H1 (cell line): ENCODE data around the gene RNU1-4. TPM values are rescaled to one million over a fixed set of nuclear protein-coding genes. Genes with fewer than 3 reads are reported as not detected.
"Not testable (repeated sequence)": the region's sequence is repeated elsewhere in the genome, so short reads cannot be mapped to it uniquely, and the experiment has no call there.

Source experiments
- CTCF ChIA-PET: fragments of 300-600 bp; sonication (Branson Sonifier 250); formaldehyde crosslinking; loops from one replicate; lab custom pipeline; 2021; ENCODE audit not compliant: partially characterized antibody; lab: Charles Lee
- POLR2A ChIA-PET: fragments of 300-600 bp; sonication (Branson Sonifier 250); formaldehyde crosslinking; loops from one replicate; lab custom pipeline; 2021; ENCODE audit warnings: inconsistent platforms; ENCODE audit not compliant: partially characterized antibody; lab: Charles Lee
- DNase-seq, 2 experiments: peaks; one replicate each; pipeline versions ENCODE4 v3.0.0 to v3.0.0-alpha.2; 2010 to 2022; ENCODE audit warnings: low spot score in 2 of 2, low read depth in 1 of 2, mixed read lengths in 1 of 2
- FAIRE-seq: peaks from 2 replicates; lab custom pipeline; 2011; peaks lifted over from hg19 to GRCh38; lab: Jason Lieb, UNC
- H2AFZ ChIP-seq: 2 replicates; pipeline ENCODE4 v1.8.1; 2012; ENCODE audit warnings: low read length, inconsistent platforms
- H2AK5ac ChIP-seq: 2 replicates; pipeline ENCODE4 v1.6.1; 2013; ENCODE audit warnings: low read depth, low read length
- H2BK120ac ChIP-seq: replicated peaks from 2 replicates; pipeline ENCODE3; 2013; ENCODE audit warnings: low read depth, low read length, inconsistent platforms
- H2BK12ac ChIP-seq: 2 replicates; pipeline ENCODE4 v1.6.1; 2013; ENCODE audit warnings: low read depth, low read length
- H2BK15ac ChIP-seq: 2 replicates; pipeline ENCODE4 v1.6.1; 2013; ENCODE audit warnings: low read length
- H2BK20ac ChIP-seq: 2 replicates; pipeline ENCODE4 v1.6.1; 2013; ENCODE audit warnings: low read length
- H2BK5ac ChIP-seq: 2 replicates; pipeline ENCODE4 v1.6.1; 2013; ENCODE audit warnings: low read depth, low read length
- H3K14ac ChIP-seq: 2 replicates; pipeline ENCODE4 v1.6.1; 2013; ENCODE audit warnings: inconsistent platforms; ENCODE audit not compliant: insufficient read length
- H3K18ac ChIP-seq: 2 replicates; pipeline ENCODE4 v1.6.1; 2013; ENCODE audit warnings: low read length; ENCODE audit errors: extremely low read depth
- H3K23ac ChIP-seq: 2 replicates; pipeline ENCODE4 v1.6.1; 2013; ENCODE audit warnings: inconsistent platforms; ENCODE audit not compliant: insufficient read length
- H3K23me2 ChIP-seq: 2 replicates; pipeline ENCODE4 v1.6.1; 2013; ENCODE audit warnings: low read depth, low read length
- H3K27ac ChIP-seq: 2 replicates; pipeline ENCODE4 v1.6.1; 2011; ENCODE audit warnings: low read depth, low read length, inconsistent platforms
- H3K27me3 ChIP-seq, 4 experiments: replicated peaks in 1 of 4; 1 replicate in 1 of 4; 2 replicates in 3 of 4; pipeline versions ENCODE4 v1.6.1 to v1.8.1; 2011 to 2013; ENCODE audit warnings: low read length in 3 of 4, mild to moderate bottlenecking in 3 of 4, inconsistent platforms in 2 of 4, mixed read lengths in 2 of 4, moderate library complexity in 1 of 4; ENCODE audit not compliant: control insufficient read depth in 3 of 4, insufficient read depth in 3 of 4; ENCODE audit errors: extremely low read depth in 1 of 4
- H3K36me3 ChIP-seq, 4 experiments: 2 replicates each; pipeline versions ENCODE4 v1.6.1 to v1.8.1; 2011 to 2013; ENCODE audit warnings: mild to moderate bottlenecking in 4 of 4, low read length in 3 of 4, moderate library complexity in 2 of 4, control low read depth in 1 of 4, inconsistent platforms in 1 of 4; ENCODE audit not compliant: insufficient read depth in 4 of 4, control insufficient read depth in 2 of 4
- H3K4ac ChIP-seq: replicated peaks from 2 replicates; pipeline ENCODE3; 2013; ENCODE audit warnings: low read length, low read depth, mixed read lengths, inconsistent platforms; ENCODE audit not compliant: insufficient read length
- H3K4me1 ChIP-seq, 4 experiments: replicated peaks in 1 of 4; 1 replicate in 1 of 4; 2 replicates in 3 of 4; pipeline versions ENCODE4 v1.6.1 to v1.8.1; 2011 to 2013; ENCODE audit warnings: low read length in 3 of 4, inconsistent platforms in 2 of 4, mixed read lengths in 1 of 4; ENCODE audit not compliant: insufficient read depth in 4 of 4, control insufficient read depth in 3 of 4
- H3K4me2 ChIP-seq, 2 experiments: 2 replicates each; pipeline versions ENCODE4 v1.6.1 to v1.8.1; 2011 to 2013; ENCODE audit warnings: low read depth in 2 of 2, low read length in 2 of 2, control low read depth in 1 of 2, inconsistent platforms in 1 of 2, mild to moderate bottlenecking in 1 of 2; ENCODE audit not compliant: insufficient read depth in 1 of 2
- H3K4me3 ChIP-seq, 4 experiments: fragments of 200-600, 300-600 bp in 1 of 4; sonication (generic), shearing (Covaris generic), sonication (Bioruptor Twin) in 1 of 4; 2 replicates each; pipeline versions ENCODE4 v1.5.1 to v1.8.1; 2011 to 2016; ENCODE audit warnings: low read length in 4 of 4, low read depth in 3 of 4, control low read depth in 2 of 4, inconsistent platforms in 2 of 4, mild to moderate bottlenecking in 2 of 4, mixed read lengths in 1 of 4, moderate library complexity in 1 of 4; ENCODE audit not compliant: insufficient read depth in 2 of 4; ENCODE audit errors: extremely low read depth in 1 of 4
- H3K56ac ChIP-seq: replicated peaks from 2 replicates; pipeline ENCODE3; 2013; ENCODE audit warnings: low read depth, mild to moderate bottlenecking, mixed read lengths, low read length, inconsistent platforms; ENCODE audit not compliant: insufficient read length
- H3K79me1 ChIP-seq: 2 replicates; pipeline ENCODE4 v1.6.1; 2013; ENCODE audit warnings: low read depth, low read length, control low read depth
- H3K79me2 ChIP-seq, 2 experiments: 2 replicates each; pipeline versions ENCODE4 v1.6.1 to v1.8.1; 2012 to 2013; ENCODE audit warnings: low read length in 2 of 2, mild to moderate bottlenecking in 2 of 2, inconsistent platforms in 1 of 2; ENCODE audit not compliant: insufficient read depth in 2 of 2, control insufficient read depth in 1 of 2
- H3K9ac ChIP-seq, 4 experiments: replicated peaks in 1 of 4; 1 replicate in 1 of 4; 2 replicates in 3 of 4; pipeline versions ENCODE4 v1.6.1 to v1.8.1; 2011 to 2013; ENCODE audit warnings: low read depth in 3 of 4, low read length in 3 of 4, control low read depth in 2 of 4, mild to moderate bottlenecking in 2 of 4, moderate library complexity in 2 of 4, inconsistent platforms in 1 of 4; ENCODE audit errors: extremely low read depth in 1 of 4
- H3K9me3 ChIP-seq, 2 experiments: 2 replicates each; pipeline versions ENCODE4 v1.6.1 to v1.8.1; 2012 to 2013; ENCODE audit warnings: mild to moderate bottlenecking in 2 of 2, moderate library complexity in 2 of 2, control low read depth in 1 of 2, inconsistent platforms in 1 of 2, low read depth in 1 of 2, low read length in 1 of 2, mixed read lengths in 1 of 2; ENCODE audit not compliant: insufficient read depth in 2 of 2
- H4K20me1 ChIP-seq, 2 experiments: replicated peaks in 1 of 2; 2 replicates each; pipeline versions ENCODE3 to v1.8.1; 2011 to 2013; ENCODE audit warnings: inconsistent platforms in 2 of 2, low read length in 2 of 2, mild to moderate bottlenecking in 1 of 2; ENCODE audit not compliant: insufficient read depth in 2 of 2, control insufficient read depth in 1 of 2
- H4K5ac ChIP-seq: 2 replicates; pipeline ENCODE4 v1.6.1; 2013; ENCODE audit warnings: low read length, low read depth, mixed read lengths, inconsistent platforms; ENCODE audit not compliant: insufficient read length
- H4K8ac ChIP-seq: 2 replicates; pipeline ENCODE4 v1.8.0; 2013; ENCODE audit warnings: mild to moderate bottlenecking, moderate library complexity, low read length, inconsistent platforms; ENCODE audit not compliant: insufficient read depth; ENCODE audit errors: extremely low read depth
- H4K91ac ChIP-seq: replicated peaks from 2 replicates; pipeline ENCODE3; 2013; ENCODE audit warnings: low read length, mixed read lengths, inconsistent platforms; ENCODE audit not compliant: insufficient read length
- KDM4A ChIP-seq: IDR thresholded peaks from one replicate; pipeline ENCODE4 v1.7.1; 2012; ENCODE audit warnings: low read depth, mild to moderate bottlenecking, moderate library complexity, low read length, inconsistent platforms; ENCODE audit not compliant: severe bottlenecking
- WGBS, 2 experiments: shearing (Covaris generic) in 1 of 2; methylation state at CpG; one replicate each; pipeline versions ENCODE4 v1.1.6 to v1.1.7; 2013 to 2015; ENCODE audit warnings: low lambda C conversion rate in 2 of 2, mixed read lengths in 2 of 2, inconsistent platforms in 1 of 2, low coverage in 1 of 2, missing lambda C conversion rate in 1 of 2; ENCODE audit not compliant: insufficient replicate concordance in 2 of 2, insufficient coverage in 1 of 2, insufficient read length in 1 of 2; ENCODE audit errors: extremely low coverage in 1 of 2, missing lambda C conversion rate in 1 of 2; 5-methylcytosine and 5-hydroxymethylcytosine counted together
- polyA plus RNA-seq, 7 experiments: library from polyadenylated mRNA; depleted of rRNA in 3 of 7; stranded (reverse) in 5 of 7; unstranded in 2 of 7; fragments of >200 nt in 5 of 7; fragments of 200-250 nt in 2 of 7; gene quantifications; 1 replicate in 5 of 7; 2 replicates in 1 of 7; 4 replicates in 1 of 7; pipeline versions ENCODE4 v1.2.1 to v1.2.3, GENCODE V29; 2011 to 2013; ENCODE audit warnings: missing spikeins in 2 of 7, mixed read lengths in 2 of 7
- total RNA-seq: library from RNA; stranded (reverse); fragmentation: NEBNext Ultra II Directional; extraction: Animal tissue kit (Norgen Biotek cat#: 25700); gene quantifications from 2 replicates; pipeline ENCODE4 v1.2.1, GENCODE V29; 2021

The RNU1-4 gene
- total and polyA plus RNA-seq, 2 of the 8 experiments (the other 6 are each of a cell fraction or from before 2014, with no cell fraction given) = 145 to 1,303 TPM

GRCh38 chr1:16707130-16708093 is 32.9 kb upstream of the RNU1-4 start:
- not testable (repeated sequence) for H2BK5ac ChIP-seq, H3K9me3 ChIP-seq, H2AK5ac ChIP-seq, H3K23me2 ChIP-seq, H3K27me3 ChIP-seq, H4K20me1 ChIP-seq, H3K4ac ChIP-seq, H2BK12ac ChIP-seq, H3K14ac ChIP-seq, H2BK120ac ChIP-seq, H3K79me2 ChIP-seq, H4K5ac ChIP-seq, H4K91ac ChIP-seq, H3K4me1 ChIP-seq, H3K23ac ChIP-seq, FAIRE-seq, H3K79me1 ChIP-seq, H3K27ac ChIP-seq, H3K36me3 ChIP-seq, H2AFZ ChIP-seq, H4K8ac ChIP-seq, H3K18ac ChIP-seq, H2BK15ac ChIP-seq, H3K9ac ChIP-seq, H3K56ac ChIP-seq, H2BK20ac ChIP-seq
- Histone ChIP-seq H3K4me3 (peak overlapping the region in 2 of 4 experiments; percentile 48 to 51; a peak in 6 of 8 replicates), H3K4me2 (peak overlapping the region; percentile 43 to 58; a peak in 3 of 4 replicates)
- DNase-seq = peak in 1 of 2 experiments; percentile 84
- WGBS, 2 experiments = 4% methylated on average over 5 of the region's 99 CpGs; no CpG with 5 or more reads in 1 of the 2 experiments
- TF ChIP-seq KDM4A = peak; percentile 40
- CTCF ChIA-PET = interaction anchor here (0.8 to 29.9 kb wide), 10 partner anchors 6 to 344 kb away, joined by 3 to 723 read pairs (median 5); partner anchors contain the start of gene NBPF1
- POLR2A ChIA-PET = interaction anchor here (1.0 to 6.8 kb wide), 5 partner anchors 10 to 194 kb away, joined by 3 to 52 read pairs (median 4); no protein-coding TSS in a partner anchor
